Subcutaneous abdominal adipose tissue (tissue), 5 donors: ENCODE results near the gene SMAD1.

Experiments used
- H3K27ac ChIP-seq: one replicate; pipeline ENCODE4 v1.7.0; 2013; ENCODE audit warnings: low read depth, mild to moderate bottlenecking, inconsistent platforms, low read length, moderate library complexity
- H3K27me3 ChIP-seq, 5 donors: one replicate each; pipeline ENCODE4 v1.7.0; 2013; ENCODE audit warnings: low read length in 5 of 5, inconsistent platforms in 1 of 5; ENCODE audit not compliant: control insufficient read depth in 5 of 5, insufficient read depth in 4 of 5
- H3K36me3 ChIP-seq, 5 donors: one replicate each; pipeline ENCODE4 v1.7.0; 2013; ENCODE audit warnings: low read length in 5 of 5; ENCODE audit not compliant: control insufficient read depth in 5 of 5, insufficient read depth in 5 of 5
- H3K4me1 ChIP-seq, 5 donors: one replicate each; pipeline ENCODE4 v1.7.0; 2013; ENCODE audit warnings: low read length in 5 of 5, mild to moderate bottlenecking in 3 of 5, moderate library complexity in 1 of 5; ENCODE audit not compliant: control insufficient read depth in 5 of 5, insufficient read depth in 5 of 5
- H3K4me3 ChIP-seq, 5 donors: one replicate each; pipeline ENCODE4 v1.7.0; 2013; ENCODE audit warnings: low read length in 5 of 5, low read depth in 1 of 5
- H3K9ac ChIP-seq, 5 donors: one replicate each; pipeline ENCODE4 v1.7.0; 2013; ENCODE audit warnings: low read length in 5 of 5, mild to moderate bottlenecking in 4 of 5, moderate library complexity in 3 of 5
- H3K9me3 ChIP-seq, 5 donors: one replicate each; pipeline ENCODE4 v1.7.0; 2013; ENCODE audit warnings: low read length in 5 of 5; ENCODE audit not compliant: control insufficient read depth in 5 of 5
- donor health status: healthy.
- donor health status: healthy.
- donor health status: healthy.
- donor health status: healthy.
- donor health status: healthy.

Gene SMAD1

GRCh38 chr4:145498430-145498829 lies 16.8 kb downstream of the SMAD1 start:
- Histone ChIP-seq H3K36me3 (no peaks in the 10 kb centered on the region), H3K9me3 (no peaks in the 10 kb centered on the region), H3K4me3 (no peak overlapping the region), H3K9ac (no peak overlapping the region), H3K4me1 (peaks cover 0 to 45% (median 6%) of the 10 kb centered on the region in 5 donors), H3K27ac (no peak overlapping the region), H3K27me3 (no peaks in the 10 kb centered on the region)

- H3K36me3 ChIP-seq: no peaks in the 10 kb centered on the region
- H3K4me3 ChIP-seq: no peak overlapping the region
- no peaks in the 10 kb centered on the region for H3K9me3 ChIP-seq
- H3K4me1 ChIP-seq: peaks cover 0 to 39% (median 11%) of the 10 kb centered on the region in 5 donors
- H3K27me3 ChIP-seq: no peaks in the 10 kb centered on the region
- H3K9ac ChIP-seq: no peak overlapping the region
- H3K27ac ChIP-seq: peak overlapping the region; percentile 51
These were observed 19.5 kb downstream of the SMAD1 start for GRCh38 chr4:145501051-145501660.

- Histone ChIP-seq H3K4me1 (peaks cover 0 to 41% (median 14%) of the 10 kb centered on the region in 5 donors), H3K27ac (peak overlapping the region; percentile 54), H3K27me3 (no peaks in the 10 kb centered on the region), H3K36me3 (no peaks in the 10 kb centered on the region), H3K9ac (no peak overlapping the region), H3K4me3 (no peak overlapping the region), H3K9me3 (no peaks in the 10 kb centered on the region)
These were observed 21.2 kb downstream of the SMAD1 start for GRCh38 chr4:145502809-145503208.

- no peaks in the 10 kb centered on the region for H3K27me3 ChIP-seq
- H3K9me3 ChIP-seq: no peaks in the 10 kb centered on the region
- peaks cover 0 to 38% (median 17%) of the 10 kb centered on the region in 5 donors for H3K4me1 ChIP-seq
- H3K9ac ChIP-seq: peak overlapping the region in 1 of 5 donors; percentile 4
- no peaks in the 10 kb centered on the region for H3K36me3 ChIP-seq
- peak overlapping the region in 1 of 5 donors; percentile 8 for H3K4me3 ChIP-seq
- peak overlapping the region; percentile 54 for H3K27ac ChIP-seq
These were observed 21.9 kb downstream of the SMAD1 start for GRCh38 chr4:145503486-145504072.

GRCh38 chr4:145505995-145506394 lies 24.3 kb downstream of the SMAD1 start:
- Histone ChIP-seq H3K9ac (no peak overlapping the region), H3K9me3 (peaks cover 0 to under 1% (median 0%) of the 10 kb centered on the region in 5 donors), H3K27me3 (no peaks in the 10 kb centered on the region), H3K4me1 (peaks cover 0 to 31% (median 11%) of the 10 kb centered on the region in 5 donors), H3K27ac (no peak overlapping the region), H3K4me3 (no peak overlapping the region), H3K36me3 (no peaks in the 10 kb centered on the region)

- H3K4me1 ChIP-seq: peaks cover 0 to 22% (median 11%) of the 10 kb centered on the region in 5 donors
- peak overlapping the region; percentile 9 for H3K27ac ChIP-seq
- H3K27me3 ChIP-seq: no peaks in the 10 kb centered on the region
- no peak overlapping the region for H3K9ac ChIP-seq
- no peak overlapping the region for H3K4me3 ChIP-seq
- H3K36me3 ChIP-seq: no peaks in the 10 kb centered on the region
- peaks cover 0 to 17% (median 11%) of the 10 kb centered on the region in 5 donors for H3K9me3 ChIP-seq
These were observed 26.0 kb downstream of the SMAD1 start for GRCh38 chr4:145507636-145508035.

GRCh38 chr4:145511913-145512522 lies 30.4 kb downstream of the SMAD1 start:
- H3K27me3 ChIP-seq: no peaks in the 10 kb centered on the region
- H3K4me1 ChIP-seq: peaks cover 0 to 12% (median 6%) of the 10 kb centered on the region in 5 donors
- H3K9ac ChIP-seq: no peak overlapping the region
- H3K27ac ChIP-seq: no peak overlapping the region
- H3K9me3 ChIP-seq: peaks cover 0 to 20% (median 12%) of the 10 kb centered on the region in 5 donors
- H3K36me3 ChIP-seq: peaks cover 0 to 3% (median 2%) of the 10 kb centered on the region in 5 donors
- no peak overlapping the region for H3K4me3 ChIP-seq

- Histone ChIP-seq H3K36me3 (peaks cover 0 to 4% (median 3%) of the 10 kb centered on the region in 5 donors), H3K4me1 (peaks cover 0 to 3% (median 0%) of the 10 kb centered on the region in 5 donors), H3K27me3 (no peaks in the 10 kb centered on the region), H3K27ac (no peak overlapping the region), H3K4me3 (no peak overlapping the region), H3K9me3 (peaks cover 0 to 20% (median 12%) of the 10 kb centered on the region in 5 donors), H3K9ac (no peak overlapping the region)
These were observed 31.5 kb downstream of the SMAD1 start for GRCh38 chr4:145513020-145513621.

- no peaks in the 10 kb centered on the region for H3K27me3 ChIP-seq
- no peak overlapping the region for H3K9ac ChIP-seq
- peaks cover 0 to 4% (median 0%) of the 10 kb centered on the region in 5 donors for H3K36me3 ChIP-seq
- H3K27ac ChIP-seq: no peak overlapping the region
- H3K4me1 ChIP-seq: peaks cover 0 to 3% (median 0%) of the 10 kb centered on the region in 5 donors
- H3K9me3 ChIP-seq: no peaks in the 10 kb centered on the region
- no peak overlapping the region for H3K4me3 ChIP-seq
These were observed 38.5 kb downstream of the SMAD1 start for GRCh38 chr4:145520172-145520571.

GRCh38 chr4:145521282-145521681 lies 39.6 kb downstream of the SMAD1 start:
- H3K4me1 ChIP-seq: peaks cover 0 to 6% (median 0%) of the 10 kb centered on the region in 5 donors
- peaks cover 0 to 4% (median 0%) of the 10 kb centered on the region in 5 donors for H3K36me3 ChIP-seq
- no peak overlapping the region for H3K9ac ChIP-seq
- no peaks in the 10 kb centered on the region for H3K27me3 ChIP-seq
- no peaks in the 10 kb centered on the region for H3K9me3 ChIP-seq
- no peak overlapping the region for H3K4me3 ChIP-seq
- no peak overlapping the region for H3K27ac ChIP-seq
